HG03095 (cell line): ENCODE results near the gene MPV17L.
"Not testable (repeated sequence)": the region's sequence is repeated elsewhere in the genome, so short reads cannot be mapped to it uniquely, and the experiment has no call there.

Experiments
- ATAC-seq: cut with Tn5 transposase; IDR thresholded peaks from one replicate; pipeline ENCODE4 v1.9.1; 2021; ENCODE audit warnings: moderate library complexity; ENCODE audit not compliant: unreplicated experiment

The MPV17L gene

DNA sequence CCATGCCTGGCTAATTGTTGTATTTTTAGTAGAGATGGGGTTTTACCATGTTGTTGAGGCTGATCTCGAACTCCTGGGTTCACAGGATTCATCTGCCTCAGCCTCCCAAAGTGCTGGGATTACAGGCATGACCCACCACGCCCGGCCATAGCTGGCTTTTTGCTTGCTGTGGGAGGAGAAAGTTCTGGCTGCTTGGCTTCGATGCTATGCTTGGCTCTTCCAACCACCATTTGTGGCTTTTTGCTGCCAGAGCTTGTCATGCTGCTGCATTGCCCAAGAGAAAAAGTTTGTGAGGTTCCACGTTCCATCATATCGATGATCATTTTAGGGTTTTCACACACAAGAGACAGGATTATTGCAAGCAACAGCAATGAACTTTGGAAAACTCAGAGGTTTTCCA is 55.1 kb downstream of the MPV17L start:
- ATAC-seq: no peak

DNA sequence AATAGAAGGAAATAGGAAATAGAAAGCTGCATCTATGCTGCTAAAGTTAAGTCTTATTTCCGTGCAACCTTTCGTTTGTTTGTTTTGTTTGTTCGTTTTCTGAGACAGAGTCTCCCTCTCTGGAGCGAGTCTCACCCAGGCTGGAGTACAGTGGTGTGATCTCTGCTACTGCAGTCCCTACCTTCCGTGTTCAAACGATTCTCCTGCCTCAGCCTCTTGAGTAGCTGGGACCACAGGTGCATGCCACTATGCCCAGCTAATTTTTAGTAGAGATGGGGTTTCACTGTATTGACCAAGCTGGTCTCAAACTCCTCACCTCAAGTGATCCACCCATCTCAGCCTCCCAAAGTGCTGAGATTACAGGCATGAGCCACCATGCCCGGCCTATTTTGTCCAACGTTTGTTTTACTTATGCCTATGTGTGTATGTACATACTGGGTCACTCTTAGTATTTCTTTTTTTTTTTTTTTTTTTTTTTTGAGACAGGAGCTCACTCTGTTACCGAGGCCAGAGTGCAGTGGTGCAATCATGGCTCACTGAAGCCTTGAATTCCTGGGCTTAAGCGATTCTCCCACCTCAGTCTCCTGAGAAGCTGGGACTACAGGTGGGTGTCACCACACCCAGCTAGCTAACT is 55.7 kb downstream of the MPV17L start:
- ATAC-seq: no peak

DNA sequence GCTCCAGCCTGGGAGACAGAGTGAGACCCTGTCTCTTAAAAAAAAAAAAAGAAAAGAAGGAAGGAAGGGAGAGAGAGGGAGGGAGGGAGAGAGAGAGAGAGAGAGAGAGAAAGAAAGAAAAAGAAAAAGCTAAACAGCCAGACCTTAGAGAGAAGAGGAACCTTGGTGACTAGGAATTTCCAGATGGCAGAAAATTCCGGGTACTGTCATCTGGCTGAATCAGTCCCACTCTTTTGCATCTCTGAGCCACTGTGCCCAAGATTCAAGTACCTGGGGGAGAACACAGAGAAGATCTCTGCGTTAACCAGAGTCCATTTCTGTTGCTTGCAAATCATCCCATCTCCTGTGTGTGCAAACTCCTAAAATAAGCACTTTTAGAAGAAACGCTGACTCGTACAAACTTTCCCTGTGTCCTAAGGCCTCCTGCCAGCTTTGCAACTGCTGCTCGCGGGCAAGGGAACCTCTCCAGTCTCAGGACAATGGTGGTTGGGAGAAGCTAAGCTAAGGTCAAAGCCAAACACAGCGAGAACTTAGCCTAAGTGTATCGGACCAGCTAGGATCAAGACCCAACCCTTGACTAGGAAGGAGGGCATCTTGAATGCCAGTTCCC is 56.8 kb downstream of the MPV17L start:
- ATAC-seq: no peak

DNA sequence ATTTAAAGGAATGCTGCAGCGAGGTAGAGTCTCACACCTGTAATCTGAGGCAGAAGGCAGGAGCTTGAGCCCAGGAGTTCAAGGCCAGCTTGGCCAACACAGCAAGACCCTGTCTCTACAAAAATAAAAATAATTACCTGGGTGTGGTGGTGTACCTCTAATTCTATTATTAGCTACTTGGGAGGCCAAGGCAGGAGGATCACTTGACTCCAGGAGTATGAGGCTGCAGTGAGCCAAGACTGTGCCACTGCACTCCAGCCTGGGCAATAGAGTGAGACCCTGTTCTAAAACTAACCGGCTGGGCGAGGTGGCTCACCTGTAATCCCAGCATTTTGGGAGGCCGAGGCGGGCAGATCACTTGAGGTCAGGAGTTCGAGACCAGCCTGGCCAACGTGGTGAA is 57.7 kb downstream of the MPV17L start:
- not testable (repeated sequence) for ATAC-seq

DNA sequence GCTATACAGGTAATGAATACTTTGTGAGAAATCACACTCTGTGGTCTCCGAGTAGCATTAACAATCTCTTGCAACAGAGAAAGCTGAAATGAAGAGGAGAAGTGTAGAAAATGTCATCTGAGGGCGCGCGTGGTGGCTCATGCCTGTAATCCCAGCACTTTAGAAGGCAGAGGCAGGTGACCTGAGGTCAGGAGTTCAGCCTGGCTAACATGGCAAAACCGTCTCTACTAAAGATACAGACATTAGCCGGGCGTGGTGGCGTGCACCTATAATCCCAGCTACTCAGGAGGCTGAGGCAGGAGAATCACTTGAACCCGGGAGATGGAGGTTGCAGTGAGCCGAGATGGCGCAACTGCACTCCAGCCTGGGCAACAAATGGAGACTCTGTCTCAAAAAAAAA is 59.4 kb downstream of the MPV17L start:
- not testable (repeated sequence) for ATAC-seq

- ATAC-seq: no peak
Measured at GRCh38 chr16:15457400-15457799, 61.8 kb downstream of the MPV17L start.

GRCh38 chr16:15457958-15458357 is 62.4 kb downstream of the MPV17L start:
- no peak for ATAC-seq

DNA sequence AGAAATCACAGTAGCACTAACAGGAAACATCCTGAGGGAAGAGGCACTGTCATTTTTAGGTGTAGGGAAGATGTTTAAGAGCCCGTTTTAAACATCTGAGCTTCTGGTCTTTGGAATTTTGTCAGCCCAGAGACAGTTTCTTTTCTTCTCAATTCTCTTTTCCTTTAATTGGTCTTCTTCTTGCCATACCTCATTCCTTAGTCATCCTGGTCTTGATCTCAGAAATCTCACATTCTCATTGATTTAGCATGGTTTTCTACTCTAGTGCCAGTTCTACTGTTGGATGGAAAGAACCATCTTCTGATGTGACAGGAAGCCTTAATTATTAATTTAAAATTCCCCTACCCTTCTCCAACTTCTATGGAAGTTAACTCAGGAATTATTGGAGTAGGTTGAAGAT is 64.2 kb downstream of the MPV17L start:
- no peak for ATAC-seq

DNA sequence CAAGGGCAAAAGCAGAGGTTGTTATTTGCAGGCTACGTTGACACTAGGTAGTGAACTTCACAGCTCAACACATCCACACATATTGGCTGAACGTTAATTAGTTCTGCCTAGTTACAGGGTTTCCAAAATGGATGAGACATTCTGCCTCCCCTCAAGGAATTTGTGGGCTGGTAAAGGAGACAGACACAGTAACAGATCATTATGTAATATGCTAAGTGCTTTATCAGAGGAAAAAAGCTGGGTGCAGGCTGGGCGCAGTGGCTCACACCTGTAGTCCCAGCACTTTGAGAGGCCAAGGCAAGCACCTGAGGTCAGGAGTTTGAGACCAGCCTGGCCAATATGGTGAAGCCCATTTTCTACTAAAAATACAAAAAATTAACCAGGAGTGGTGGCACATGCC is 65.0 kb downstream of the MPV17L start:
- no peak for ATAC-seq

GRCh38 chr16:15461376-15461775 is 65.8 kb downstream of the MPV17L start:
- ATAC-seq: no peak
